DND-41 (cell line): Measurements from ENCODE around the gene TMEM217.

Experiments used
- ATAC-seq: fragments of 200-7000 bp; cut with Tn5 transposase; 3 replicates; pipeline ENCODE4 v1.9.1; 2021; ENCODE audit warnings: low read depth; ENCODE audit not compliant: insufficient read depth
- DNase-seq: peaks from one replicate; pipeline ENCODE4 v3.0.0-alpha.2; 2020
- H2AFZ ChIP-seq: 2 replicates; pipeline ENCODE4 v1.6.0; 2012; ENCODE audit warnings: low read depth, low read length
- H3K27ac ChIP-seq: 2 replicates; pipeline ENCODE4 v1.5.1; 2012; ENCODE audit warnings: low read length, inconsistent platforms
- H3K27me3 ChIP-seq: fragments of 200-600 bp; sonication (generic); 2 replicates; pipeline ENCODE4 v1.6.0; 2012; ENCODE audit warnings: low read length, mild to moderate bottlenecking, inconsistent platforms; ENCODE audit not compliant: insufficient read depth, poor library complexity
- H3K36me3 ChIP-seq: 2 replicates; pipeline ENCODE4 v1.5.1; 2012; ENCODE audit warnings: low read length, inconsistent platforms; ENCODE audit not compliant: insufficient read depth
- H3K4me1 ChIP-seq: 2 replicates; pipeline ENCODE4 v1.5.1; 2012; ENCODE audit warnings: mild to moderate bottlenecking, low read length; ENCODE audit not compliant: insufficient read depth
- H3K4me2 ChIP-seq: 2 replicates; pipeline ENCODE4 v1.6.0; 2012; ENCODE audit warnings: mild to moderate bottlenecking, moderate library complexity, low read length, inconsistent platforms; ENCODE audit not compliant: insufficient read depth
- H3K4me3 ChIP-seq, 2 experiments: fragments of 200-600 bp in 1 of 2; shearing (Covaris generic) in 1 of 2; 2 replicates each; pipeline ENCODE4 v1.5.1; 2012 to 2016; ENCODE audit warnings: inconsistent platforms in 2 of 2, low read length in 2 of 2, mild to moderate bottlenecking in 2 of 2, low read depth in 1 of 2, moderate library complexity in 1 of 2
- H3K79me2 ChIP-seq: 2 replicates; pipeline ENCODE4 v1.6.0; 2012; ENCODE audit warnings: low read length, inconsistent platforms; ENCODE audit not compliant: insufficient read depth
- H3K9ac ChIP-seq: 2 replicates; pipeline ENCODE4 v1.6.0; 2012; ENCODE audit warnings: low read depth, mild to moderate bottlenecking, inconsistent platforms, low read length, moderate library complexity
- H3K9me3 ChIP-seq: 2 replicates; pipeline ENCODE4 v1.5.1; 2012; ENCODE audit warnings: low read length, moderate library complexity, mild to moderate bottlenecking, inconsistent platforms; ENCODE audit not compliant: insufficient read depth, severe bottlenecking
- H4K20me1 ChIP-seq: 2 replicates; pipeline ENCODE4 v1.6.0; 2012; ENCODE audit warnings: low read length; ENCODE audit not compliant: insufficient read depth
- EZH2 ChIP-seq: IDR thresholded peaks from 3 replicates; pipeline ENCODE4 v1.6.1; 2012; ENCODE audit warnings: borderline replicate concordance, low read depth, mild to moderate bottlenecking, moderate library complexity, low read length, inconsistent platforms; ENCODE audit not compliant: severe bottlenecking
- TF ChIP-seq, protein P1 (sequence below): IDR thresholded peaks from 2 replicates; pipeline ENCODE4 v1.5.1; 2012; ENCODE audit warnings: borderline replicate concordance, low read length, moderate library complexity, mild to moderate bottlenecking; ENCODE audit not compliant: poor library complexity, severe bottlenecking; ENCODE audit errors: extremely low read depth

Gene TMEM217

GRCh38 chr6:37210313-37210968, 47.5 kb downstream of the TMEM217 start:
- Histone ChIP-seq H3K36me3 (no peaks in the 10 kb centered on the region), H4K20me1 (no peaks in the 10 kb centered on the region), H3K4me3 (no peak overlapping the region), H3K79me2 (no peaks in the 10 kb centered on the region), H3K9ac (peak overlapping the region; percentile 10; the same call in 1 of the 2 replicates), H3K27me3 (no peaks in the 10 kb centered on the region), H2AFZ (peak overlapping the region; percentile 27), H3K4me2 (no peak overlapping the region), H3K27ac (peak overlapping the region; percentile 56), H3K4me1 (peaks cover 55% of the 10 kb centered on the region), H3K9me3 (no peaks in the 10 kb centered on the region)
- ATAC-seq, result peak; percentile 47
- DNase-seq, result peak; percentile 87
- TF ChIP-seq, protein P1, sequence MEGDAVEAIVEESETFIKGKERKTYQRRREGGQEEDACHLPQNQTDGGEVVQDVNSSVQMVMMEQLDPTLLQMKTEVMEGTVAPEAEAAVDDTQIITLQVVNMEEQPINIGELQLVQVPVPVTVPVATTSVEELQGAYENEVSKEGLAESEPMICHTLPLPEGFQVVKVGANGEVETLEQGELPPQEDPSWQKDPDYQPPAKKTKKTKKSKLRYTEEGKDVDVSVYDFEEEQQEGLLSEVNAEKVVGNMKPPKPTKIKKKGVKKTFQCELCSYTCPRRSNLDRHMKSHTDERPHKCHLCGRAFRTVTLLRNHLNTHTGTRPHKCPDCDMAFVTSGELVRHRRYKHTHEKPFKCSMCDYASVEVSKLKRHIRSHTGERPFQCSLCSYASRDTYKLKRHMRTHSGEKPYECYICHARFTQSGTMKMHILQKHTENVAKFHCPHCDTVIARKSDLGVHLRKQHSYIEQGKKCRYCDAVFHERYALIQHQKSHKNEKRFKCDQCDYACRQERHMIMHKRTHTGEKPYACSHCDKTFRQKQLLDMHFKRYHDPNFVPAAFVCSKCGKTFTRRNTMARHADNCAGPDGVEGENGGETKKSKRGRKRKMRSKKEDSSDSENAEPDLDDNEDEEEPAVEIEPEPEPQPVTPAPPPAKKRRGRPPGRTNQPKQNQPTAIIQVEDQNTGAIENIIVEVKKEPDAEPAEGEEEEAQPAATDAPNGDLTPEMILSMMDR, result peak; percentile 99
- TF ChIP-seq EZH2, result no peak

- peak; percentile 79 for DNase-seq
- no peak overlapping the region for H3K4me3 ChIP-seq
These were observed 48.3 kb downstream of the TMEM217 start for GRCh38 chr6:37209461-37210205.

GRCh38 chr6:37208793-37209192, 49.2 kb downstream of the TMEM217 start:
- ATAC-seq (no peak), DNase-seq (no peak)
- no peaks in the 10 kb centered on the region for H3K36me3 ChIP-seq
- no peak overlapping the region for H3K4me2 ChIP-seq
- H3K4me1 ChIP-seq, result peaks cover 72% of the 10 kb centered on the region
- H3K4me3 ChIP-seq, result no peak overlapping the region
- peak overlapping the region; percentile 56 for H3K27ac ChIP-seq
- no peak overlapping the region for H2AFZ ChIP-seq
- no peaks in the 10 kb centered on the region for H3K27me3 ChIP-seq
- H3K9ac ChIP-seq, result no peak overlapping the region; the same call in 1 of the 2 replicates
- TF ChIP-seq EZH2, result no peak
- TF ChIP-seq, protein P1, result no peak
- H4K20me1 ChIP-seq, result no peaks in the 10 kb centered on the region
- H3K9me3 ChIP-seq, result no peaks in the 10 kb centered on the region
- no peaks in the 10 kb centered on the region for H3K79me2 ChIP-seq

More at GRCh38 chr6:37209461-37210205, 48.3 kb downstream of the TMEM217 start:
- Histone ChIP-seq H3K27me3 (no peaks in the 10 kb centered on the region), H3K36me3 (no peaks in the 10 kb centered on the region), H4K20me1 (no peaks in the 10 kb centered on the region), H3K4me1 (peaks cover 63% of the 10 kb centered on the region), H3K9me3 (no peaks in the 10 kb centered on the region), H2AFZ (0 out of 2 replicates have a peak overlapping the region, but pooled peaks have one; percentile 5), H3K27ac (peak overlapping the region; percentile 56), H3K79me2 (no peaks in the 10 kb centered on the region), H3K9ac (peak overlapping the region; percentile 12), H3K4me2 (no peak overlapping the region)
- peak; percentile 58 for ATAC-seq
- TF ChIP-seq, protein P1, result no peak
- no peak for TF ChIP-seq EZH2
